Neural cell (in vitro differentiated cells): ENCODE results near the gene PCDHGC5. TPM values are rescaled to one million over a fixed set of nuclear protein-coding genes. Genes with fewer than 3 reads are reported as not detected.

Experiments
- H2AFZ ChIP-seq: fragments of 200-600, 300-800 bp; sonication (generic), shearing (Covaris generic); 2 replicates; pipeline ENCODE4 v1.6.0; 2014; ENCODE audit warnings: low read depth, mild to moderate bottlenecking, antibody characterized with exemption, low read length, moderate library complexity
- H3F3A ChIP-seq: fragments of 200-600 bp; shearing (Covaris generic); 2 replicates; pipeline ENCODE4 v1.6.1; 2016; ENCODE audit warnings: mild to moderate bottlenecking, moderate library complexity, mixed read lengths, antibody characterized with exemption, low read length; ENCODE audit not compliant: insufficient read depth, poor library complexity, severe bottlenecking
- H3K27ac ChIP-seq: fragments of 200-600, 300-800 bp; sonication (generic), shearing (Covaris generic); 2 replicates; pipeline ENCODE4 v1.5.1; 2014; ENCODE audit warnings: mild to moderate bottlenecking, low read length, moderate library complexity
- H3K27me3 ChIP-seq: fragments of 300-800, 200-600 bp; sonication (generic), shearing (Covaris generic); 2 replicates; pipeline ENCODE4 v1.6.0; 2014; ENCODE audit warnings: mild to moderate bottlenecking, low read depth, low read length, moderate library complexity; ENCODE audit not compliant: insufficient read depth
- H3K36me3 ChIP-seq: fragments of 300-800, 200-600 bp; sonication (generic), shearing (Covaris generic); 2 replicates; pipeline ENCODE4 v1.5.1; 2014; ENCODE audit warnings: mild to moderate bottlenecking, antibody characterized with exemption, low read length, moderate library complexity; ENCODE audit not compliant: insufficient read depth
- H3K4me2 ChIP-seq: fragments of 300-800, 200-600 bp; sonication (generic), shearing (Covaris generic); 2 replicates; pipeline ENCODE4 v1.6.0; 2014; ENCODE audit warnings: mild to moderate bottlenecking, low read length
- H3K4me3 ChIP-seq: fragments of 300-800, 200-600 bp; sonication (generic), shearing (Covaris generic); 2 replicates; pipeline ENCODE4 v1.5.1; 2014; ENCODE audit warnings: mild to moderate bottlenecking, low read length, moderate library complexity
- H3K79me2 ChIP-seq: fragments of 200-600 bp; shearing (Covaris generic); replicated peaks from 2 replicates; pipeline ENCODE4 v1.6.0; 2014; ENCODE audit warnings: mild to moderate bottlenecking, low read length, moderate library complexity; ENCODE audit not compliant: insufficient read depth
- H3K9ac ChIP-seq: fragments of 300-800, 200-600 bp; sonication (generic), shearing (Covaris generic); 2 replicates; pipeline ENCODE4 v1.6.1; 2016; ENCODE audit warnings: mild to moderate bottlenecking, low read length, mixed read lengths
- H3K9me2 ChIP-seq: fragments of 200-600 bp; shearing (Covaris generic); 2 replicates; pipeline ENCODE4 v1.6.1; 2016; ENCODE audit warnings: mild to moderate bottlenecking, low read length, mixed read lengths; ENCODE audit not compliant: insufficient read depth
- H3K9me3 ChIP-seq: fragments of 200-600, 300-800 bp; sonication (generic), shearing (Covaris generic); 2 replicates; pipeline ENCODE4 v1.6.1; 2016; ENCODE audit warnings: mild to moderate bottlenecking, mixed run types, low read length, moderate library complexity, mixed read lengths
- H4K20me1 ChIP-seq: fragments of 200-600 bp; shearing (Covaris generic); 2 replicates; pipeline ENCODE4 v1.6.1; 2016; ENCODE audit warnings: mild to moderate bottlenecking, mixed run types; ENCODE audit not compliant: insufficient read depth
- EP300 ChIP-seq: fragments of 450-650 bp; conservative IDR thresholded peaks from 2 replicates; pipeline ENCODE4 v1.6.1; 2014; ENCODE audit warnings: antibody characterized with exemption, mild to moderate bottlenecking, moderate library complexity; ENCODE audit not compliant: poor library complexity, severe bottlenecking
- EZH2 ChIP-seq: fragments of 200-600, 300-800 bp; shearing (Covaris generic), sonication (generic); IDR thresholded peaks from 2 replicates; pipeline ENCODE4 v1.6.1; 2014; ENCODE audit warnings: antibody characterized with exemption, low read length, borderline replicate concordance, mild to moderate bottlenecking; ENCODE audit not compliant: insufficient read depth, poor library complexity, severe bottlenecking
- MXI1 ChIP-seq: fragments of 450-650 bp; conservative IDR thresholded peaks from 2 replicates; pipeline ENCODE4 v1.6.1; 2014; ENCODE audit warnings: antibody characterized with exemption, mild to moderate bottlenecking; ENCODE audit not compliant: poor library complexity, severe bottlenecking
- POLR2AphosphoS5 ChIP-seq: IDR thresholded peaks from 2 replicates; pipeline ENCODE4 v1.6.1; 2012
- RAD21 ChIP-seq: fragments of 450-650 bp; conservative IDR thresholded peaks from 2 replicates; pipeline ENCODE4 v1.6.1; 2014; ENCODE audit warnings: antibody characterized with exemption, mild to moderate bottlenecking, moderate library complexity
- SMC3 ChIP-seq: fragments of 450-650 bp; conservative IDR thresholded peaks from 2 replicates; pipeline ENCODE4 v1.6.1; 2014; ENCODE audit warnings: antibody characterized with exemption, mild to moderate bottlenecking, moderate library complexity; ENCODE audit not compliant: poor library complexity
- TAF1 ChIP-seq: IDR thresholded peaks from 2 replicates; pipeline ENCODE4 v1.6.1; 2012; ENCODE audit warnings: low read depth
- polyA plus RNA-seq: library from polyadenylated mRNA; depleted of rRNA; stranded (reverse); fragments of >200 nt; gene quantifications from 2 replicates; pipeline ENCODE4 v1.2.3, GENCODE V29; 2014
- TF ChIP-seq, protein P1 (sequence below): fragments of 450-650 bp; IDR thresholded peaks from 2 replicates; pipeline ENCODE4 v1.5.1; 2014; ENCODE audit warnings: antibody characterized with exemption, mild to moderate bottlenecking, moderate library complexity; ENCODE audit not compliant: poor library complexity, severe bottlenecking
- TF ChIP-seq, protein P2 (sequence below): IDR thresholded peaks from 2 replicates; pipeline ENCODE4 v1.6.1; 2012; ENCODE audit warnings: borderline replicate concordance

PCDHGC5 gene
- polyA plus RNA-seq, 1 donor from 2014 or later: 0.51 TPM

- no peak for TF ChIP-seq RAD21
- TF ChIP-seq, protein P1, sequence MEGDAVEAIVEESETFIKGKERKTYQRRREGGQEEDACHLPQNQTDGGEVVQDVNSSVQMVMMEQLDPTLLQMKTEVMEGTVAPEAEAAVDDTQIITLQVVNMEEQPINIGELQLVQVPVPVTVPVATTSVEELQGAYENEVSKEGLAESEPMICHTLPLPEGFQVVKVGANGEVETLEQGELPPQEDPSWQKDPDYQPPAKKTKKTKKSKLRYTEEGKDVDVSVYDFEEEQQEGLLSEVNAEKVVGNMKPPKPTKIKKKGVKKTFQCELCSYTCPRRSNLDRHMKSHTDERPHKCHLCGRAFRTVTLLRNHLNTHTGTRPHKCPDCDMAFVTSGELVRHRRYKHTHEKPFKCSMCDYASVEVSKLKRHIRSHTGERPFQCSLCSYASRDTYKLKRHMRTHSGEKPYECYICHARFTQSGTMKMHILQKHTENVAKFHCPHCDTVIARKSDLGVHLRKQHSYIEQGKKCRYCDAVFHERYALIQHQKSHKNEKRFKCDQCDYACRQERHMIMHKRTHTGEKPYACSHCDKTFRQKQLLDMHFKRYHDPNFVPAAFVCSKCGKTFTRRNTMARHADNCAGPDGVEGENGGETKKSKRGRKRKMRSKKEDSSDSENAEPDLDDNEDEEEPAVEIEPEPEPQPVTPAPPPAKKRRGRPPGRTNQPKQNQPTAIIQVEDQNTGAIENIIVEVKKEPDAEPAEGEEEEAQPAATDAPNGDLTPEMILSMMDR: no peak
- no peak for TF ChIP-seq EZH2
- TF ChIP-seq SMC3: no peak
- no peak for TF ChIP-seq MXI1
- TF ChIP-seq TAF1: no peak
- TF ChIP-seq EP300: no peak
- TF ChIP-seq POLR2AphosphoS5: no peak
- H3K9ac ChIP-seq: no peak overlapping the region
- H3K27me3 ChIP-seq: no peaks in the 10 kb centered on the region
- no peak overlapping the region for H2AFZ ChIP-seq
- no peak overlapping the region for H3K4me2 ChIP-seq
- no peaks in the 10 kb centered on the region for H3K9me2 ChIP-seq
- no peaks in the 10 kb centered on the region for H3K9me3 ChIP-seq
- no peaks in the 10 kb centered on the region for H3K79me2 ChIP-seq
- no peak overlapping the region for H3K27ac ChIP-seq
- H4K20me1 ChIP-seq: no peaks in the 10 kb centered on the region
- peaks cover 5% of the 10 kb centered on the region for H3K36me3 ChIP-seq
- no peak overlapping the region for H3K4me3 ChIP-seq
- H3F3A ChIP-seq: peaks cover 3% of the 10 kb centered on the region
Measured at GRCh38 chr5:141517312-141517711, 28.4 kb downstream of the PCDHGC5 start.

DNA sequence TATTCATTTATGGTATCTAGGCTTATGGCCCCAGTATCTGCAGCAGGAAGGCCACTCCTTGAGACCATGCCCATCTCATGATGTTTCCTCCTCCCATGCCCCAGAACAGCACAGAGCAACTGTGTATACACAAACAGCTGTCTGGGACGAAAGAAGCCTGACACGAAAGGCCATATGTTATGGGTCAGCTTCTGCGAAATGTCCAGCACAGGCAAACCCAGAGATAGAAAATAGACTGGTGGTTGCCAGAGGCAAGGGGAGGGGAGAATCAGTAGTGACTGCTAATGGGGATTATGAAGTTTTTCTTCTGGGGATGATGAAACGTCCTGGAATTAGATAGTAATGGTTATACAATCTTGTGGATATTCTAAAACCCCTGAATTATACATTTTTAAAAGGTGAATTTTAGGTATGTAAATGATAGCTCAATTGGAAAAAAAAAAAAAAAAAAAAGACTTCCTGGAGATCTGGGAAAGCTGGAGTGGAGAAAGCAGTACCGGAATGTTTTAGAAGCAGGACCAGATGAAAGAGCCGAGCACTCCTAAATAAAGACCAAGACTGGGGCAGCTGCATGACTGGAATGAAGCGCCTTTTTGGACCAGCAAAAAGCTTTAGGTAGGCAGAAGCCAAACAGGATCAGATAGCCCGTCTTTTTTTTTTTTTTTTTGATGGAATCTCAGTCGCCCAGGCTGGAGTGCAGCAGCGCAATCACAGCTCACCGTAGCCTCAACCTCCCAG, 29.2 kb downstream of the PCDHGC5 start:
- Histone ChIP-seq H3K9me3 (no peaks in the 10 kb centered on the region), H4K20me1 (no peaks in the 10 kb centered on the region), H3K27me3 (no peaks in the 10 kb centered on the region), H3F3A (peaks cover 3% of the 10 kb centered on the region), H3K4me2 (no peak overlapping the region), H3K4me3 (no peak overlapping the region), H3K79me2 (no peaks in the 10 kb centered on the region), H3K27ac (no peak overlapping the region), H3K9ac (no peak overlapping the region), H2AFZ (no peak overlapping the region), H3K9me2 (no peaks in the 10 kb centered on the region), H3K36me3 (peaks cover 8% of the 10 kb centered on the region)
- TF ChIP-seq EP300 (no peak), SMC3 (no peak), EZH2 (no peak), POLR2AphosphoS5 (no peak), MXI1 (no peak), RAD21 (no peak)
- TF ChIP-seq, protein P2, sequence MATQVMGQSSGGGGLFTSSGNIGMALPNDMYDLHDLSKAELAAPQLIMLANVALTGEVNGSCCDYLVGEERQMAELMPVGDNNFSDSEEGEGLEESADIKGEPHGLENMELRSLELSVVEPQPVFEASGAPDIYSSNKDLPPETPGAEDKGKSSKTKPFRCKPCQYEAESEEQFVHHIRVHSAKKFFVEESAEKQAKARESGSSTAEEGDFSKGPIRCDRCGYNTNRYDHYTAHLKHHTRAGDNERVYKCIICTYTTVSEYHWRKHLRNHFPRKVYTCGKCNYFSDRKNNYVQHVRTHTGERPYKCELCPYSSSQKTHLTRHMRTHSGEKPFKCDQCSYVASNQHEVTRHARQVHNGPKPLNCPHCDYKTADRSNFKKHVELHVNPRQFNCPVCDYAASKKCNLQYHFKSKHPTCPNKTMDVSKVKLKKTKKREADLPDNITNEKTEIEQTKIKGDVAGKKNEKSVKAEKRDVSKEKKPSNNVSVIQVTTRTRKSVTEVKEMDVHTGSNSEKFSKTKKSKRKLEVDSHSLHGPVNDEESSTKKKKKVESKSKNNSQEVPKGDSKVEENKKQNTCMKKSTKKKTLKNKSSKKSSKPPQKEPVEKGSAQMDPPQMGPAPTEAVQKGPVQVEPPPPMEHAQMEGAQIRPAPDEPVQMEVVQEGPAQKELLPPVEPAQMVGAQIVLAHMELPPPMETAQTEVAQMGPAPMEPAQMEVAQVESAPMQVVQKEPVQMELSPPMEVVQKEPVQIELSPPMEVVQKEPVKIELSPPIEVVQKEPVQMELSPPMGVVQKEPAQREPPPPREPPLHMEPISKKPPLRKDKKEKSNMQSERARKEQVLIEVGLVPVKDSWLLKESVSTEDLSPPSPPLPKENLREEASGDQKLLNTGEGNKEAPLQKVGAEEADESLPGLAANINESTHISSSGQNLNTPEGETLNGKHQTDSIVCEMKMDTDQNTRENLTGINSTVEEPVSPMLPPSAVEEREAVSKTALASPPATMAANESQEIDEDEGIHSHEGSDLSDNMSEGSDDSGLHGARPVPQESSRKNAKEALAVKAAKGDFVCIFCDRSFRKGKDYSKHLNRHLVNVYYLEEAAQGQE: no peak
